Stomach (tissue), 9 donors: ENCODE measurements around the gene FAM114A1. TPM values are rescaled to one million over a fixed set of nuclear protein-coding genes. Genes with fewer than 3 reads are reported as not detected.

Experiments
- DNase-seq, 2 donors: peaks; one replicate each; pipeline versions ENCODE4 v3.0.0 to v3.0.0-alpha.2; 2013 to 2019
- H3K27ac ChIP-seq, 5 donors: fragments of 200-600 bp in 4 of 5; sonication (generic) in 4 of 5; one replicate each; pipeline ENCODE4 v1.5.1; 2013 to 2019; ENCODE audit warnings: mild to moderate bottlenecking in 1 of 5, moderate library complexity in 1 of 5
- H3K27me3 ChIP-seq, 3 donors: fragments of 200-600 bp; sonication (generic); one replicate each; pipeline ENCODE4 v1.5.1; 2017 to 2019; ENCODE audit warnings: mixed run types in 1 of 3
- H3K36me3 ChIP-seq, 4 donors: fragments of 200-600 bp; sonication (generic); 1 replicate in 3 of 4; 2 replicates in 1 of 4; pipeline ENCODE4 v1.5.1; 2016 to 2019
- H3K4me1 ChIP-seq, 4 donors: fragments of 200-600 bp; sonication (generic); one replicate each; pipeline ENCODE4 v1.5.1; 2016 to 2019
- H3K4me3 ChIP-seq, 4 donors: fragments of 200-600 bp; sonication (generic) in 3 of 4; one replicate each; pipeline ENCODE4 v1.5.1; 2016 to 2019; ENCODE audit warnings: mild to moderate bottlenecking in 1 of 4
- H3K9me3 ChIP-seq, 4 donors: fragments of 200-600 bp; sonication (generic); one replicate each; pipeline ENCODE4 v1.5.1; 2016 to 2019
- EP300 ChIP-seq: sonication (generic); formaldehyde crosslinking; IDR thresholded peaks from one replicate; pipeline ENCODE4 v1.6.1; 2017; ENCODE audit warnings: antibody characterized with exemption
- POLR2A ChIP-seq, 4 donors: fragments of 450-650 bp; IDR thresholded peaks; one replicate each; pipeline ENCODE4 v1.6.1; 2016; ENCODE audit warnings: antibody characterized with exemption in 4 of 4, control low read depth in 2 of 4, mild to moderate bottlenecking in 1 of 4, moderate library complexity in 1 of 4
- POLR2AphosphoS5 ChIP-seq, 3 donors: sonication (generic); formaldehyde crosslinking; IDR thresholded peaks; one replicate each; pipeline ENCODE4 v1.6.1; 2016; ENCODE audit warnings: antibody characterized with exemption in 3 of 3
- WGBS, 5 donors: extraction: QIAGEN DNeasy Blood & Tissue Kit in 3 of 5; methylation state at CpG; one replicate each; pipeline versions ENCODE4 v1.1.5 to v1.1.7; 2013 to 2018; 5-methylcytosine and 5-hydroxymethylcytosine counted together
- intact Hi-C: fragments of 100-400 bp; cut with DNase I; formaldehyde crosslinking; loops from one replicate; pipeline ENCODE4 v1.15.1; 2023; ENCODE audit warnings: low total_unique reads
- polyA plus RNA-seq, 3 donors: library from polyadenylated mRNA; stranded (reverse); fragments of 200-250 nt; gene quantifications; one replicate each; pipeline ENCODE4 v1.2.3, GENCODE V29; 2013
- total RNA-seq, 5 donors: library from RNA; depleted of rRNA; stranded (reverse); fragments of >200 nt; gene quantifications; one replicate each; pipeline versions ENCODE4 v1.1.0 to v1.2.3, GENCODE V29; 2014 to 2016
- TF ChIP-seq, protein P1 (sequence below), 7 experiments: fragments of 450-650 bp in 4 of 7; fragments of 200-600 bp in 3 of 7; sonication (generic) in 3 of 7; IDR thresholded peaks; one replicate each; pipeline ENCODE4 v1.5.1; 2016 to 2019; ENCODE audit warnings: antibody characterized with exemption in 7 of 7, control low read depth in 2 of 7, mild to moderate bottlenecking in 1 of 7
- donor health status: healthy with polysubstance abuse.
- donor health status: Bipolar disorder and iron deficiency.
- donor health status: healthy.

Gene FAM114A1
- total and polyA plus RNA-seq, 8 donors = 10.4 to 149 (median 47.9) TPM

DNA sequence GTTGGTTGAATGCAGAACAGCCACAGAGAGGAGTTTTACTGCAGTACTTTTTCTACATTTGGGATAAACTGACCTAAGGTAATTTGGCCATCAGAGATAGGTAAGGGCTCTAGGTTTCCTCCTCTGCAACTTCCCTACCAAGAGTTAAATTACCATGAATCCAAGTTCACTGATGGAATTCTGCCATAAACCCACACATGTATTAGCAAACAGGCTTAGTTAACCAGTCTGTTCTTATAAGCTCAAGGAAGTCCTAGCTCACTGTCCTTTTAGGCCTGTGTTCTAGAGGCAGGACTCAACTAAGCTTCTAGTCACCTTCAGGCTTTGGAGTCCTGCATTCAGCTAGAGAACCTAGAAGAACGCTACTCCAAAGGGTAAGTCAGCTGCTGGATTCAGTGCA, 4.0 kb downstream of the FAM114A1 start:
- no peak for DNase-seq
- WGBS, 5 donors = 85 to 96% (median 87%) methylated on average over 1 of the region's 1 CpG
- H3K4me1 ChIP-seq = peaks cover 30 to 80% (median 60%) of the 10 kb centered on the region in 4 donors
- H3K4me3 ChIP-seq = no peak overlapping the region
- TF ChIP-seq, protein P1, sequence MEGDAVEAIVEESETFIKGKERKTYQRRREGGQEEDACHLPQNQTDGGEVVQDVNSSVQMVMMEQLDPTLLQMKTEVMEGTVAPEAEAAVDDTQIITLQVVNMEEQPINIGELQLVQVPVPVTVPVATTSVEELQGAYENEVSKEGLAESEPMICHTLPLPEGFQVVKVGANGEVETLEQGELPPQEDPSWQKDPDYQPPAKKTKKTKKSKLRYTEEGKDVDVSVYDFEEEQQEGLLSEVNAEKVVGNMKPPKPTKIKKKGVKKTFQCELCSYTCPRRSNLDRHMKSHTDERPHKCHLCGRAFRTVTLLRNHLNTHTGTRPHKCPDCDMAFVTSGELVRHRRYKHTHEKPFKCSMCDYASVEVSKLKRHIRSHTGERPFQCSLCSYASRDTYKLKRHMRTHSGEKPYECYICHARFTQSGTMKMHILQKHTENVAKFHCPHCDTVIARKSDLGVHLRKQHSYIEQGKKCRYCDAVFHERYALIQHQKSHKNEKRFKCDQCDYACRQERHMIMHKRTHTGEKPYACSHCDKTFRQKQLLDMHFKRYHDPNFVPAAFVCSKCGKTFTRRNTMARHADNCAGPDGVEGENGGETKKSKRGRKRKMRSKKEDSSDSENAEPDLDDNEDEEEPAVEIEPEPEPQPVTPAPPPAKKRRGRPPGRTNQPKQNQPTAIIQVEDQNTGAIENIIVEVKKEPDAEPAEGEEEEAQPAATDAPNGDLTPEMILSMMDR (IDR thresholded peaks at IDR 0.05) = no peak
- TF ChIP-seq POLR2AphosphoS5 (IDR thresholded peaks at IDR 0.05) (no peak), EP300 (no peak), POLR2A (IDR thresholded peaks at IDR 0.05) (no peak)
- no peaks in the 10 kb centered on the region for H3K9me3 ChIP-seq
- peaks cover 0 to 13% (median 2%) of the 10 kb centered on the region in 4 donors for H3K36me3 ChIP-seq
- no peaks in the 10 kb centered on the region for H3K27me3 ChIP-seq
- intact Hi-C loops = no loop called here
- H3K27ac ChIP-seq = peak overlapping the region in 4 of 5 donors; percentile 58 to 98 (median 70)

DNA sequence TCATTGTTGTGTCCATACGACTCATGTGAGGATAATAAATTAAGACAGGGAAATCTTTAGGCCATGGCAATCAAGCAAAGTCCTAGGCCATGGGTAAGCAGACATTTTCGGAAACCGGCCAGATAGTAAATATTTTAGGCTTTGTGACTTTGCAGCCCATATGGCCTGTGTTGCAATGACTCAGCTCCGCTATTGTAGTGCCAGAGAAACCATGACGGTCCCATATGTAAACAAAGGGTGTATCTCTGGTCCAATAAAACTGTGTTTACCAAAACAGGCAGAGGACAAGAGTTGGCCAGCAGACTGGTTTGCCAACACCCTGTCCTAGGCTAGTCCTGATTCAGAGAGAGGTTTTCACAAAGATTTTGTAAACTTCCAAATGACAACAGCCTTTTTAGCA, 5.0 kb downstream of the FAM114A1 start:
- TF ChIP-seq POLR2A (IDR thresholded peaks at IDR 0.05) (no peak), POLR2AphosphoS5 (IDR thresholded peaks at IDR 0.05) (peak in 1 of 3 donors; percentile 77), EP300 (no peak)
- TF ChIP-seq, protein P1 (IDR thresholded peaks at IDR 0.05) = no peak
- intact Hi-C loops = no loop called here
- no peaks in the 10 kb centered on the region for H3K9me3 ChIP-seq
- DNase-seq = peak; percentile 38 to 42
- 45 to 60% (median 53%) methylated on average over 5 of the region's 5 CpGs for WGBS, 5 donors
- peak overlapping the region in 4 of 5 donors; percentile 58 to 98 (median 70) for H3K27ac ChIP-seq
- H3K4me3 ChIP-seq = no peak overlapping the region
- peaks cover 0 to 21% (median 4%) of the 10 kb centered on the region in 4 donors for H3K36me3 ChIP-seq
- peaks cover 25 to 72% (median 54%) of the 10 kb centered on the region in 4 donors for H3K4me1 ChIP-seq
- no peaks in the 10 kb centered on the region for H3K27me3 ChIP-seq

DNA sequence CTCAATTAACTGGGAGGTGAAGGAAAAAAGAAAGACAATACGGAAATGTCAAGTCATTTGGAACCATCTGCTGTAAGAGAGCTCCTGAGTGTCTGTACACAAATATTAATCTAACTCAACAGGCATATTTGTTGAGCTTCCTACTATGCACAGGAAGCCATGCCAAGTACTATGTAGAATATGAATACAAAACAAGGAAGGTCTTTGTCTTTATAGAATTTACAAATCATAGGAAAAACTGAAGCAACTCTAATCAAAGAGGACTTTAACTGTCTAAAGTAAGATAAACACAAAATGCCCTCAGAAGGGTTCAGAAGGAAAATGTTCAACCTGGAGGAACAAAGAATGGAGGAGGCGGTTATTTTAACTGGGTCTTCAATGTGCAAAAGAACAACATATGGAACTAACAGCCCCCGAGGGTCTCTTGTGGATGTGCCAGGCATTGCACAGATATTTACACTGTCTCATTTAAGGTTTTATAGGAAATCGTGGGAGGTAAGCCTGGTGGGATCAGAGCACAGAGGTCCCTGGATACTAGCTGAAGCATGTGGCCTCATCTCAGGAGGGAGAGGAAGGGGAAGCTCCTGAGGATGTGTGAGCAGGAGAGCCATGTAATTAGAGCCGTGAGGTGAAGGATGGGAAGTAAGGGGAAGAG, 5.8 kb downstream of the FAM114A1 start:
- Histone ChIP-seq H3K4me1 (peaks cover 24 to 79% (median 51%) of the 10 kb centered on the region in 4 donors), H3K36me3 (peaks cover 0 to 27% (median 9%) of the 10 kb centered on the region in 4 donors), H3K27ac (peak overlapping the region in 4 of 5 donors; percentile 58 to 98 (median 70)), H3K9me3 (no peaks in the 10 kb centered on the region), H3K27me3 (no peaks in the 10 kb centered on the region), H3K4me3 (no peak overlapping the region)
- DNase-seq = no peak
- WGBS, 5 donors = 60 to 81% (median 71%) methylated on average over 5 of the region's 5 CpGs
- intact Hi-C loops = no loop called here
- TF ChIP-seq POLR2AphosphoS5 (IDR thresholded peaks at IDR 0.05) (no peak), EP300 (no peak), POLR2A (IDR thresholded peaks at IDR 0.05) (no peak)
- TF ChIP-seq, protein P1 (IDR thresholded peaks at IDR 0.05) = no peak

DNA sequence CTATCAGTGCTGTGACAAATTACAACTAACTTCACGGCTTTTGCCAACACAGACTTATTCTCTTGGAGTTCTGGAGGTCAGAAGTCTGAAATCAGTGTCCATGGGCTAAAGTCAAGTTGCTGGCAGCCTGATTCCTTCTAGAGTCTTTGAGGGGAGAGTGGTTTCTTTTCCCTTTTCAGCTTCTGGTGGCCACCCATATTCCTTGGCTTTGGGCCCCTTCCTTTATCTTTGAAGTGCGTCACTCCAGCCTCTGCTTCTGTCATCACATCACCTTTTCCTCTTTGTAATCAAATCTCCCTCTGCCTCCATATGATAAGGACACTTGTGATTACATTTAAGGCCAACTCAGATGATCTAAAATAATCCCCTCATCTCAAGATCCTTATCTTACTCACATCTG, 9.0 kb downstream of the FAM114A1 start:
- intact Hi-C loops = no loop called here
- no peak overlapping the region for H3K4me3 ChIP-seq

More for the DNA sequence above, 9.0 kb downstream of the FAM114A1 start:
- Histone ChIP-seq H3K27ac (no peak overlapping the region), H3K9me3 (no peaks in the 10 kb centered on the region), H3K4me1 (peaks cover 13 to 55% (median 33%) of the 10 kb centered on the region in 4 donors), H3K36me3 (peaks cover 13 to 52% (median 39%) of the 10 kb centered on the region in 4 donors), H3K27me3 (no peaks in the 10 kb centered on the region)
- 65 to 88% (median 80%) methylated on average over 2 of the region's 2 CpGs for WGBS, 5 donors
- TF ChIP-seq, protein P1 (IDR thresholded peaks at IDR 0.05) = no peak
- no peak for TF ChIP-seq POLR2A (IDR thresholded peaks at IDR 0.05)
- TF ChIP-seq POLR2AphosphoS5 (IDR thresholded peaks at IDR 0.05) = no peak
- no peak for TF ChIP-seq EP300
- DNase-seq = no peak
